ENCODE measurements around the gene AMBN. TPM values are rescaled to one million over a fixed set of nuclear protein-coding genes. Genes with fewer than 3 reads are reported as not detected.
A peak's percentile ranks its signal among the peaks of the same experiment; 100 is the strongest.

AMBN gene
- total RNA-seq, 1 experiment from 2014 or later = not detected

- DNase-seq (ENCODE audit: low read depth, low spot score) (peak; percentile 79), ATAC-seq (peak; percentile 99)
- H3K4me1 ChIP-seq (ENCODE audit: control insufficient read depth in 1 of 2, insufficient read depth in 2 of 2, low read length in 2 of 2) = no peaks in the 10 kb centered on the region
- no peaks in the 10 kb centered on the region for H3K79me2 ChIP-seq (ENCODE audit: insufficient read depth, low read length)
- no peaks in the 10 kb centered on the region for H4K20me1 ChIP-seq (ENCODE audit: insufficient read depth)
- no peak overlapping the region for H3K27ac ChIP-seq (ENCODE audit: low read depth, low read length)
- no peaks in the 10 kb centered on the region for H3K27me3 ChIP-seq (ENCODE audit: insufficient read depth, low read length)
- intact Hi-C loops (cut with micrococcal nuclease) = loop anchor here (1.0 to 10.0 kb wide), 6 partner anchors 86 to 1863 kb away; partner anchors contain the start of gene UTP3
- TF ChIP-seq CTCF (IDR thresholded peaks at IDR 0.05 in 2 of 3, conservative IDR thresholded peaks at IDR 0.05 in 1 of 3; ENCODE audit: borderline replicate concordance in 1 of 3, insufficient read depth in 1 of 3, low read depth in 2 of 3, low read length in 2 of 3) (peak; percentile 75 to 94 (median 93)), RAD21 (IDR thresholded peaks at IDR 0.05; ENCODE audit: low read depth) (peak; percentile 92), CBX3 (IDR thresholded peaks at IDR 0.05; ENCODE audit: low read depth) (no peak)
- no peaks in the 10 kb centered on the region for H3K9me3 ChIP-seq (ENCODE audit: control insufficient read depth in 1 of 2, insufficient read depth in 1 of 2, low read depth in 1 of 2, low read length in 2 of 2)
- no peak overlapping the region for H3K9ac ChIP-seq (ENCODE audit: low read length)
- H3K36me3 ChIP-seq (ENCODE audit: control insufficient read depth in 1 of 2, insufficient read depth in 2 of 2, low read length in 2 of 2) = no peaks in the 10 kb centered on the region
- no peaks in the 10 kb centered on the region for H3K9me2 ChIP-seq (ENCODE audit: insufficient read depth)
- H2AFZ ChIP-seq (ENCODE audit: low read depth, low read length, poor library complexity, severe bottlenecking) = peak overlapping the region; percentile 72
- H3K4me3 ChIP-seq (replicated peaks in 1 of 2; ENCODE audit: low read depth in 1 of 2, low read length in 2 of 2) = no peak overlapping the region
- ChIA-PET RAD21 (ENCODE audit: low non-redundant PET in 1 of 2, low total read pairs in 2 of 2, uncharacterized antibody in 2 of 2, unreplicated experiment in 2 of 2) (interaction anchor here (1.0 kb wide), 2 partner anchors 50 to 392 kb away, joined by 3 read pairs; partner anchors contain the start of gene DCK (in 1 of the 2)), CTCF (interaction anchor here (0.7 to 2.1 kb wide), 11 partner anchors 9 to 1701 kb away, joined by 3 to 14 read pairs (median 4); partner anchors contain the start of genes AMBN and MOB1B), POLR2A (no interaction called here)
- H3K4me2 ChIP-seq (ENCODE audit: low read length) = peak overlapping the region; percentile 3; the same call in 1 of the 2 replicates
- BruUV-seq (replicated peaks) = no TSS peak
These were observed 9.5 kb downstream of the AMBN start for GRCh38 chr4:70601422-70602039.

- no peaks in the 10 kb centered on the region for H4K20me1 ChIP-seq (ENCODE audit: insufficient read depth)
- no peaks in the 10 kb centered on the region for H3K4me1 ChIP-seq (ENCODE audit: control insufficient read depth in 1 of 2, insufficient read depth in 2 of 2, low read length in 2 of 2)
- H3K4me2 ChIP-seq (ENCODE audit: low read length) = no peak overlapping the region
- ATAC-seq (no peak), DNase-seq (ENCODE audit: low read depth, low spot score) (no peak)
- no peaks in the 10 kb centered on the region for H3K9me2 ChIP-seq (ENCODE audit: insufficient read depth)
- intact Hi-C loops (cut with micrococcal nuclease) = loop anchor here (5.0 to 10.0 kb wide), 4 partner anchors 83 to 1861 kb away; partner anchors contain the start of gene UTP3
- H2AFZ ChIP-seq (ENCODE audit: low read depth, low read length, poor library complexity, severe bottlenecking) = no peak overlapping the region
- H3K27me3 ChIP-seq (ENCODE audit: insufficient read depth, low read length) = no peaks in the 10 kb centered on the region
- no peaks in the 10 kb centered on the region for H3K9me3 ChIP-seq (ENCODE audit: control insufficient read depth in 1 of 2, insufficient read depth in 1 of 2, low read depth in 1 of 2, low read length in 2 of 2)
- ChIA-PET RAD21 (ENCODE audit: low non-redundant PET in 1 of 2, low total read pairs in 2 of 2, uncharacterized antibody in 2 of 2, unreplicated experiment in 2 of 2) (no interaction called here), CTCF (no interaction called here), POLR2A (no interaction called here)
- H3K79me2 ChIP-seq (ENCODE audit: insufficient read depth, low read length) = no peaks in the 10 kb centered on the region
- H3K9ac ChIP-seq (ENCODE audit: low read length) = no peak overlapping the region
- no peak for TF ChIP-seq CEBPB (IDR thresholded peaks at IDR 0.05; ENCODE audit: low read depth)
- no peak for TF ChIP-seq EZH2 (IDR thresholded peaks at IDR 0.05)
- TF ChIP-seq POLR2AphosphoS5 (IDR thresholded peaks at IDR 0.05; ENCODE audit: low read depth, low read length) = no peak
- no peak for TF ChIP-seq REST (IDR thresholded peaks at IDR 0.05; ENCODE audit: low read depth)
- no peak for TF ChIP-seq ELF1 (IDR thresholded peaks at IDR 0.05; ENCODE audit: borderline replicate concordance, low read depth)
- TF ChIP-seq SRF (IDR thresholded peaks at IDR 0.05; ENCODE audit: low read depth) = no peak
- no peak for TF ChIP-seq FOSL1 (IDR thresholded peaks at IDR 0.05; ENCODE audit: low read depth)
- TF ChIP-seq ZNF274 (IDR thresholded peaks at IDR 0.05; ENCODE audit: low read depth, low read length) = no peak
- no peak overlapping the region for H3K27ac ChIP-seq (ENCODE audit: low read depth, low read length)
- no TSS peak for BruUV-seq (replicated peaks)
- H3K4me3 ChIP-seq (replicated peaks in 1 of 2; ENCODE audit: low read depth in 1 of 2, low read length in 2 of 2) = no peak overlapping the region
- no peaks in the 10 kb centered on the region for H3K36me3 ChIP-seq (ENCODE audit: control insufficient read depth in 1 of 2, insufficient read depth in 2 of 2, low read length in 2 of 2)
These were observed 11.8 kb downstream of the AMBN start for GRCh38 chr4:70603856-70604255.
